ENCODE measurements around the gene GGPS1. TPM values are rescaled to one million over a fixed set of nuclear protein-coding genes. Genes with fewer than 3 reads are reported as not detected.

The GGPS1 gene
- total RNA-seq, 4 donors from 2014 or later: 15.4 to 26.2 (median 17.8) TPM

DNA sequence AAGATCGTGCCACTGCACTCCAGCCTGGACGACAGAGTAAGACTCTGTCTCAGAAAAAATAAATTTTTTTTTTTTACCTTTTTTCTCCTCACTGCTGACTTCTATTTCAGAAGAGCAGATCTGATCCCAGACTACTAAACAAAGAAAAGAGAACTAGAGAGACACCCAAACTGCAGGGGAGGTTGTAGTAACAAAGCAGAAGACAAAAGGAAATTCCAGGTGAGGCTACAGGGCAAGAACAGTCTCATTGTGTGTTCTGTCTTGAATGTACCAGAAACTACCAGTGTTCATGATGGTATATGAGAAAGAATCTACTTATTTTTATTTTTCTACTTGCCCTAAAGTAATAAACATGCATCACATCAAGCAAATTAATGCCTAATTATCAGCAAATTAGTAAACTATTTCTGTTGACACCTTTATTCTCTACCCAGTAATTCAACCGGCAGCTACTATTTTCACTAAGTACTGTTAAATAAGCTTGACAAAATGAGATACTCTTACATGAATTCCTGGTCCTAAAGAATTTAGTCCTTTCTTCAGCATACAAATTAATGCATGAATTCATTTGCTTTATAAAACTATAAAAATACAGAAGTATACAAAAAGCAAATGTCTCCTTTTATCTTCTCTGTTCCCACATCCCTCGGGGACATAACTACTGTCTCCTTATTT, 41.0 kb upstream of the GGPS1 start:
- no peak for ATAC-seq (ENCODE audit: low FRiP score)
- TF ChIP-seq, protein P1, sequence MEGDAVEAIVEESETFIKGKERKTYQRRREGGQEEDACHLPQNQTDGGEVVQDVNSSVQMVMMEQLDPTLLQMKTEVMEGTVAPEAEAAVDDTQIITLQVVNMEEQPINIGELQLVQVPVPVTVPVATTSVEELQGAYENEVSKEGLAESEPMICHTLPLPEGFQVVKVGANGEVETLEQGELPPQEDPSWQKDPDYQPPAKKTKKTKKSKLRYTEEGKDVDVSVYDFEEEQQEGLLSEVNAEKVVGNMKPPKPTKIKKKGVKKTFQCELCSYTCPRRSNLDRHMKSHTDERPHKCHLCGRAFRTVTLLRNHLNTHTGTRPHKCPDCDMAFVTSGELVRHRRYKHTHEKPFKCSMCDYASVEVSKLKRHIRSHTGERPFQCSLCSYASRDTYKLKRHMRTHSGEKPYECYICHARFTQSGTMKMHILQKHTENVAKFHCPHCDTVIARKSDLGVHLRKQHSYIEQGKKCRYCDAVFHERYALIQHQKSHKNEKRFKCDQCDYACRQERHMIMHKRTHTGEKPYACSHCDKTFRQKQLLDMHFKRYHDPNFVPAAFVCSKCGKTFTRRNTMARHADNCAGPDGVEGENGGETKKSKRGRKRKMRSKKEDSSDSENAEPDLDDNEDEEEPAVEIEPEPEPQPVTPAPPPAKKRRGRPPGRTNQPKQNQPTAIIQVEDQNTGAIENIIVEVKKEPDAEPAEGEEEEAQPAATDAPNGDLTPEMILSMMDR (IDR thresholded peaks at IDR 0.05): no peak
- no peak for DNase-seq (ENCODE audit: low spot score)

DNA sequence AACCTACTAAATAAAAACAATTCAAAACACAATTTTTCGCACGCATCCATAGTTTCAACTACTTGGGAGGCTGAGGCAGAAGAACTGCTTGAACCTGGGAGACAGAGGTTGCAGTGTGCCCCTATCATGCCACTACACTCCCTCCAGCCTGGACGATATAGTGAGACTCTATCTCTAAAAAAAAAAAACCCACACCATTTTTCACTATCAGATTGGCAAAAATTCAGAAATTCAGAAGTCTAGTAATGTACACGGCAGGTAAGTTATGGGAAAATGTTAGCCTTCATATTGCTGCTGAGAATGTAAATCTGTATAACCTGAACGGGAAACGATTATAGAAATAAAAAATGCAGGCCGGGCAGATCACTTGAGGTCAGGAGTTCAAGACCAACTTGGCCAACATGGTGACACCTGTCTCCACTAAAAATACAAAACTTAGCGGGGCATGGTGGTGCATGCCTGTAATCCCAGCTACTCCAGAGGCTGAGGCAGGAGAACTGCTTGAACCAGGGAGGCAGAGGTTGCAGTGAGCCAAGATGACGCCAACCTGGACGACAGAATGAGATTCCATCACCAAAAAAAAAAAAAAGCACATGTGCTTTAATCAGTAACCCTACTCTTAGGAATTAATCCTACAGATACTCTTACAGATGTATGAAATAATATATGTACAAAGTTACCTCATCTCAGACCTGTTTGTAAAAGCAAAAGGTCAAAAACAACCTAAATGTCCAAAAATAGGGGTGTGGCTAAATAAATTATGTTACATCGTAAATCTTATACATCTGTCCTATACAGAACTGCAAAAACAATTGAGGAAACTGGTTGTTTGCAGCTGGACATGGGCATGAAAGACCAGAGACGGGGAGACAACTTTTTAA, 38.3 kb upstream of the GGPS1 start:
- TF ChIP-seq, protein P1 (IDR thresholded peaks at IDR 0.05): no peak
- DNase-seq (ENCODE audit: low spot score) (no peak), ATAC-seq (ENCODE audit: low FRiP score) (no peak)

DNA sequence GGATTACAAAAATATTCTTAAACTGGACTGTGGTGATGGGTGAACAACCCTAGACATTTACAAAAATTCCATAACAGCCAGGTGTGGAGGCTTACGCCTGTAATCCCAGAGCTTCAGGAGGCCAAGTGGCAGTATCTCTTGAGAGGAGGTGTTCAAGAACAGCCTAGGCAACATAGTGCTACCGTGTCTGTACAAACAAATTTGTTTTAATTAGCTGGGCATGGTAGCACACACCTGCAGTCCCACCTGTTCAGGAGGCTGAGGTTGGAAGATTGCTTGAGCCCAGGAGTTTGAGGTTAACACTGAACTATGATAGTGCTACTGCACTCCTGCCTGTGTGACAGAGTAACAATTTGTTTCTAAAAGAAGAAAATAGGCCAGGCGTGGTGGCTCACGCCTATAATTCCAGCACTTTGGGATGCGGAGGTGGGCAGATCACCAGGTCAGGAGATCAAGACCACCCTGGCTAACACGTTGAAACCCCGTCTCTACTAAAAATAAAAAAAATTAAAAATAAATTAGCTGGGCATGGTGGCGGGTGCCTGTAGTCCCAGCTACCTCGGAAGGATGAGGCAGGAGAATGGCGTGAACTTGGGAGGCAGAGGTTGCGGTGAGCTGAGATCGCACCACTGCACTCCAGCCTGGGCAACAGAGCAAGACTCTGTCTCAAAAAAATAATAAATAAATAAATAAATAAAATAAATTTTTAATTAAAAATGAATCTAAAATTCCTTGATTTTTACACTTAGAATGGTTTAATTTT, 37.4 kb upstream of the GGPS1 start:
- no peak for ATAC-seq (ENCODE audit: low FRiP score)
- TF ChIP-seq, protein P1 (IDR thresholded peaks at IDR 0.05): no peak
- DNase-seq (ENCODE audit: low spot score): no peak

- DNase-seq (ENCODE audit: low spot score): no peak
- TF ChIP-seq, protein P1 (IDR thresholded peaks at IDR 0.05): no peak
- no peak for ATAC-seq (ENCODE audit: low FRiP score)
Observed at GRCh38 chr1:235291599-235292091, 36.7 kb upstream of the GGPS1 start.

DNA sequence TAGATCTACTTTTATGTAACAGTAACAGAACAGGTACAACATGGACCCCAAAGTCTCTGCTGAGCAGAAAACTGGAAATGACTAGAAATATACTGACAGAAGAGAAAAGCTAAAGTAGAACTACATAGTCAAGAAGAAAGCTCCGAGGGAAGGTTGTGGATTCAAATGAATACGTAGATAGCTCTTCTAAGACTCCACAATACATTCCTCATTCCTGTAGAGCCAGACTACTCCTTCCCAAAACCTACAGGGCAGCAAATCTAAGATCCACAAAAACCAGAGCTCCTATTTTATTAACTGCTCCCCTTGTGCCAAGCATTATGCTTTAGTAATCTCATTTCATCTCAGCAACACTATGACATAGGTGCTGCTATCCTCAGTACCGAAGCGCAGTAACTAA, 35.6 kb upstream of the GGPS1 start:
- TF ChIP-seq, protein P1 (IDR thresholded peaks at IDR 0.05): no peak
- no peak for ATAC-seq (ENCODE audit: low FRiP score)
- DNase-seq (ENCODE audit: low spot score): no peak

DNA sequence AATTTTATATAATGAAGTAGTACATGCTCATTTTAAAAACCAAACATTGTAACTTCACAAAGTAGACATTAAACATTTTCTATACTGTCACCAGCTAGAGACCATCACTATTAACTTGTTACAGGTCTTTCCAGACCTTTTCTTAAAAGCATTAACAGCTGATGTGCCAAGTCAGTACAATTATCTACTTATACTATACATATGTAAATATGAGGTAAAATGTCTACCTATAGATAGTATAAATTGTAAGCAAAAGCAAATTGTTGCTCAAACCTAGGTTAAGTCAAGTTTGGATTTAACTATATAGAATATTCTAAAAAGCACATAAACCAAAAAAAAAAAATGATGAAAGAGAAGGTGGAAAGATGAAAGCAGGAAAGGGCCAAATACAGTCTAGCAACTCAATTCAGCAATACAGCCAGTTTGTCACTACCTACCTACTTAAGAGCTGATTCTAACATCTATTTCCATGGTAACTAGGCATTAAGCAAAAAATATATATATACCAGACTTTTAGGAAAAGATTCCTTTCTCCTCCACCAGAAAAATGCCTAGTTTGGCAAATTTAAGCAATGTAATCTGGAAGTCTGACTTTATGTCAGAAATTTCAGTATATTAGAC, 34.9 kb upstream of the GGPS1 start:
- TF ChIP-seq, protein P1 (IDR thresholded peaks at IDR 0.05): no peak
- ATAC-seq (ENCODE audit: low FRiP score) (no peak), DNase-seq (ENCODE audit: low spot score) (no peak)

Data from omental fat pad (tissue), 4 donors.